Stromal cell of bone marrow (primary cell): ENCODE data around the gene DDX10.

Experiments
- DNase-seq: peaks from one replicate; pipeline ENCODE4 v3.0.0-alpha.2; 2012; ENCODE audit warnings: low read depth

The DDX10 gene

GRCh38 chr11:108983636-108984420, 319.0 kb downstream of the DDX10 start:
- DNase-seq = no peak

GRCh38 chr11:108984523-108984922, 319.7 kb downstream of the DDX10 start:
- DNase-seq = no peak

- DNase-seq = no peak
Observed at GRCh38 chr11:108985236-108985944, 320.5 kb downstream of the DDX10 start.

GRCh38 chr11:108985945-108986279, 321.0 kb downstream of the DDX10 start:
- peak; percentile 51 for DNase-seq
